Activated naive CD4-positive, alpha-beta T cell treated with anti-CD3 and anti-CD28 coated beads, Interleukin-2, amount 50 U/mL, for 24 hours (primary cell): ENCODE results near the gene PAK1IP1.
"Not testable (repeated sequence)": the region's sequence is repeated elsewhere in the genome, so short reads cannot be mapped to it uniquely, and the experiment has no call there.

Source experiments
- H3K27ac Mint-ChIP-seq: one replicate; pipeline ENCODE4 v1.8.0; 2021; ENCODE audit warnings: mild to moderate bottlenecking, mixed read lengths
- H3K27me3 Mint-ChIP-seq: one replicate; pipeline ENCODE4 v1.8.0; 2021; ENCODE audit warnings: mixed read lengths
- H3K36me3 Mint-ChIP-seq: one replicate; pipeline ENCODE4 v1.8.0; 2021; ENCODE audit warnings: mixed read lengths
- H3K4me1 Mint-ChIP-seq: one replicate; pipeline ENCODE4 v1.8.0; 2021; ENCODE audit warnings: mixed read lengths
- H3K4me3 Mint-ChIP-seq: one replicate; pipeline ENCODE4 v1.8.0; 2021; ENCODE audit warnings: mild to moderate bottlenecking, mixed read lengths
- H3K9me3 Mint-ChIP-seq: one replicate; pipeline ENCODE4 v1.8.0; 2021; ENCODE audit warnings: mixed read lengths

PAK1IP1 gene

GRCh38 chr6:10694302-10695085, at the start of gene PAK1IP1, which contains the start of gene C6orf52:
Gene PAK1IP1, plus strand, starts transcription at chr6:10694972. Its CDS starts 14 bp downstream, at chr6:10694986.
Gene C6orf52, minus strand, starts transcription at chr6:10694616. Its CDS starts 7,066 bp downstream, at chr6:10687550.
- no peaks in the 10 kb centered on the region for H3K9me3 Mint-ChIP-seq
- no peaks in the 10 kb centered on the region for H3K27me3 Mint-ChIP-seq
- H3K4me1 Mint-ChIP-seq = peaks cover 38% of the 10 kb centered on the region
- peaks cover 16% of the 10 kb centered on the region for H3K36me3 Mint-ChIP-seq
- peak within 1 kb of the TSS; percentile 100 for H3K27ac Mint-ChIP-seq
- H3K4me3 Mint-ChIP-seq = peak within 1 kb of the TSS; percentile 91

- peaks cover 12% of the 10 kb centered on the region for H3K4me1 Mint-ChIP-seq
- H3K27ac Mint-ChIP-seq = no peak overlapping the region
- H3K4me3 Mint-ChIP-seq = no peak overlapping the region
- H3K36me3 Mint-ChIP-seq = no peaks in the 10 kb centered on the region
- H3K9me3 Mint-ChIP-seq = no peaks in the 10 kb centered on the region
- peaks cover 18% of the 10 kb centered on the region for H3K27me3 Mint-ChIP-seq
Measured at GRCh38 chr6:10655508-10656055, 39.2 kb upstream of the PAK1IP1 start.

- H3K27ac Mint-ChIP-seq = no peak overlapping the region
- H3K36me3 Mint-ChIP-seq = no peaks in the 10 kb centered on the region
- H3K4me3 Mint-ChIP-seq = peak overlapping the region; percentile 4
- H3K4me1 Mint-ChIP-seq = peaks cover 12% of the 10 kb centered on the region
- H3K9me3 Mint-ChIP-seq = no peaks in the 10 kb centered on the region
- H3K27me3 Mint-ChIP-seq = peaks cover 9% of the 10 kb centered on the region
Measured at GRCh38 chr6:10658910-10659698, 35.7 kb upstream of the PAK1IP1 start.

- H3K9me3 Mint-ChIP-seq = no peaks in the 10 kb centered on the region
- peaks cover 9% of the 10 kb centered on the region for H3K27me3 Mint-ChIP-seq
- H3K27ac Mint-ChIP-seq = no peak overlapping the region
- peaks cover 12% of the 10 kb centered on the region for H3K4me1 Mint-ChIP-seq
- H3K4me3 Mint-ChIP-seq = no peak overlapping the region
- no peaks in the 10 kb centered on the region for H3K36me3 Mint-ChIP-seq
Measured at GRCh38 chr6:10659699-10660348, 34.9 kb upstream of the PAK1IP1 start.

- not testable (repeated sequence) for H3K4me1 Mint-ChIP-seq, H3K36me3 Mint-ChIP-seq, H3K4me3 Mint-ChIP-seq, H3K9me3 Mint-ChIP-seq, H3K27ac Mint-ChIP-seq, H3K27me3 Mint-ChIP-seq
Measured at GRCh38 chr6:10660431-10661191, 34.2 kb upstream of the PAK1IP1 start.

- Mint-ChIP-seq H3K27me3 (peaks cover 7% of the 10 kb centered on the region), H3K36me3 (no peaks in the 10 kb centered on the region), H3K27ac (no peak overlapping the region), H3K4me1 (no peaks in the 10 kb centered on the region), H3K9me3 (peaks cover 6% of the 10 kb centered on the region), H3K4me3 (no peak overlapping the region)
Measured at GRCh38 chr6:10662207-10662606, 32.6 kb upstream of the PAK1IP1 start.

- H3K27me3 Mint-ChIP-seq = peaks cover 7% of the 10 kb centered on the region
- peaks cover 6% of the 10 kb centered on the region for H3K9me3 Mint-ChIP-seq
Measured at GRCh38 chr6:10662742-10663141, 32.0 kb upstream of the PAK1IP1 start.

GRCh38 chr6:10665595-10665994, 29.2 kb upstream of the PAK1IP1 start:
- not testable (repeated sequence) for H3K4me1 Mint-ChIP-seq, H3K9me3 Mint-ChIP-seq, H3K4me3 Mint-ChIP-seq, H3K36me3 Mint-ChIP-seq, H3K27ac Mint-ChIP-seq, H3K27me3 Mint-ChIP-seq

More at GRCh38 chr6:10662742-10663141, 32.0 kb upstream of the PAK1IP1 start:
- H3K27ac Mint-ChIP-seq = no peak overlapping the region
- no peaks in the 10 kb centered on the region for H3K4me1 Mint-ChIP-seq
- no peaks in the 10 kb centered on the region for H3K36me3 Mint-ChIP-seq
- H3K4me3 Mint-ChIP-seq = no peak overlapping the region

- Mint-ChIP-seq H3K9me3 (peaks cover 6% of the 10 kb centered on the region), H3K36me3 (no peaks in the 10 kb centered on the region), H3K4me1 (no peaks in the 10 kb centered on the region), H3K27ac (no peak overlapping the region), H3K27me3 (peaks cover 6% of the 10 kb centered on the region), H3K4me3 (no peak overlapping the region)
Measured at GRCh38 chr6:10668126-10668917, 26.4 kb upstream of the PAK1IP1 start.

GRCh38 chr6:10676403-10676802, 18.4 kb upstream of the PAK1IP1 start:
- H3K36me3 Mint-ChIP-seq = no peaks in the 10 kb centered on the region
- no peak overlapping the region for H3K4me3 Mint-ChIP-seq

GRCh38 chr6:10678456-10678855, 16.3 kb upstream of the PAK1IP1 start:
- H3K36me3 Mint-ChIP-seq = no peaks in the 10 kb centered on the region
- no peak overlapping the region for H3K4me3 Mint-ChIP-seq
- H3K27ac Mint-ChIP-seq = no peak overlapping the region
- no peaks in the 10 kb centered on the region for H3K9me3 Mint-ChIP-seq
- H3K27me3 Mint-ChIP-seq = no peaks in the 10 kb centered on the region
- H3K4me1 Mint-ChIP-seq = peaks cover 14% of the 10 kb centered on the region

More at GRCh38 chr6:10676403-10676802, 18.4 kb upstream of the PAK1IP1 start:
- H3K27me3 Mint-ChIP-seq = no peaks in the 10 kb centered on the region
- no peaks in the 10 kb centered on the region for H3K4me1 Mint-ChIP-seq
- no peaks in the 10 kb centered on the region for H3K9me3 Mint-ChIP-seq
- no peak overlapping the region for H3K27ac Mint-ChIP-seq

GRCh38 chr6:10681795-10682194, 13.0 kb upstream of the PAK1IP1 start:
- no peak overlapping the region for H3K27ac Mint-ChIP-seq
- no peaks in the 10 kb centered on the region for H3K9me3 Mint-ChIP-seq
- no peaks in the 10 kb centered on the region for H3K27me3 Mint-ChIP-seq
- no peaks in the 10 kb centered on the region for H3K36me3 Mint-ChIP-seq
- H3K4me3 Mint-ChIP-seq = no peak overlapping the region
- H3K4me1 Mint-ChIP-seq = peaks cover 40% of the 10 kb centered on the region

GRCh38 chr6:10682355-10682988, 12.3 kb upstream of the PAK1IP1 start:
- no peak overlapping the region for H3K27ac Mint-ChIP-seq
- no peak overlapping the region for H3K4me3 Mint-ChIP-seq
- H3K9me3 Mint-ChIP-seq = no peaks in the 10 kb centered on the region
- peaks cover 40% of the 10 kb centered on the region for H3K4me1 Mint-ChIP-seq
- no peaks in the 10 kb centered on the region for H3K36me3 Mint-ChIP-seq
- H3K27me3 Mint-ChIP-seq = no peaks in the 10 kb centered on the region

GRCh38 chr6:10684618-10685017, 10.2 kb upstream of the PAK1IP1 start:
- H3K27ac Mint-ChIP-seq = peak overlapping the region; percentile 60
- H3K36me3 Mint-ChIP-seq = no peaks in the 10 kb centered on the region
- H3K4me3 Mint-ChIP-seq = peak overlapping the region; percentile 40
- H3K27me3 Mint-ChIP-seq = no peaks in the 10 kb centered on the region
- H3K4me1 Mint-ChIP-seq = peaks cover 40% of the 10 kb centered on the region
- no peaks in the 10 kb centered on the region for H3K9me3 Mint-ChIP-seq
